Glutamatergic neuron (in vitro differentiated cells): ENCODE measurements around the gene UBE2U. TPM values are rescaled to one million over a fixed set of nuclear protein-coding genes. Genes with fewer than 3 reads are reported as not detected.

Experiments
- DNase-seq: peaks from one replicate; pipeline ENCODE4 v3.0.0; 2022
- H3K27ac Mint-ChIP-seq: one replicate; pipeline ENCODE4 v1.8.0; 2020; ENCODE audit warnings: mild to moderate bottlenecking, mixed read lengths, inconsistent platforms; ENCODE audit not compliant: unreplicated experiment
- H3K27me3 Mint-ChIP-seq: one replicate; pipeline ENCODE4 v1.8.0; 2020; ENCODE audit warnings: mild to moderate bottlenecking, moderate library complexity, mixed read lengths, inconsistent platforms; ENCODE audit not compliant: unreplicated experiment
- H3K36me3 Mint-ChIP-seq: one replicate; pipeline ENCODE4 v1.8.0; 2020; ENCODE audit warnings: mild to moderate bottlenecking, mixed read lengths, inconsistent platforms; ENCODE audit not compliant: unreplicated experiment
- H3K4me1 Mint-ChIP-seq: one replicate; pipeline ENCODE4 v1.8.0; 2020; ENCODE audit warnings: mild to moderate bottlenecking, low read depth, mixed read lengths, inconsistent platforms; ENCODE audit not compliant: unreplicated experiment
- H3K4me3 Mint-ChIP-seq: one replicate; pipeline ENCODE4 v1.8.0; 2020; ENCODE audit warnings: mild to moderate bottlenecking, mixed read lengths, inconsistent platforms; ENCODE audit not compliant: unreplicated experiment
- H3K9me3 Mint-ChIP-seq: one replicate; pipeline ENCODE4 v1.8.0; 2020; ENCODE audit warnings: mild to moderate bottlenecking, moderate library complexity, mixed read lengths, inconsistent platforms; ENCODE audit not compliant: unreplicated experiment
- CTCF ChIP-seq: fragments of 200-600 bp; sonication (generic); IDR thresholded peaks from one replicate; pipeline ENCODE4 v1.5.0; 2021; ENCODE audit not compliant: partially characterized antibody, unreplicated experiment
- total RNA-seq: library from RNA; stranded (reverse); fragmentation: NEBNext Ultra II Directional; extraction: Animal tissue kit (Norgen Biotek cat#: 25700); gene quantifications from one replicate; pipeline ENCODE4 v1.2.1, GENCODE V29; 2021; ENCODE audit not compliant: unreplicated experiment

The UBE2U gene
- total RNA-seq, 1 donor from 2014 or later, result not detected

DNA sequence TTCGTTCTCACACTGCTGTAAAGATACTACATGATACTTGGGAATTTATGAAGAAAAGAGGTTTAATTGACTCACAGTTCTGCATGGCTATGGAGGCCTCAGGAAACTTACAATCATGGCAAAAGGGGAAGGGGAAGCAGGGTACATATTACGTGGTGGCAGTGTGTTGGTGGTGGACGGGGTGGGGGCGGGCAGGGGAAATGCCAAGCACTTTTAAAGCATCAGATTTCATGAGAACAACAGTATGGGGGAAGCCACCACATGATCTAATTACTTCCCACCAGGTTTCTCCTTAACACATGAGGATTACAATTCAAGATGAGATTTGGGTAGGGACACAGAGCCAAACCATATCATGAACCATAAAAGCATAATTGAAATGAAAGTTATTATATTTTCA lies 88.5 kb downstream of the UBE2U start:
- Mint-ChIP-seq H3K27me3 (no peaks in the 10 kb centered on the region), H3K27ac (no peak overlapping the region), H3K4me1 (no peaks in the 10 kb centered on the region), H3K9me3 (peaks cover 2% of the 10 kb centered on the region), H3K36me3 (no peaks in the 10 kb centered on the region), H3K4me3 (no peak overlapping the region)
- DNase-seq, result no peak
- TF ChIP-seq CTCF, result no peak

DNA sequence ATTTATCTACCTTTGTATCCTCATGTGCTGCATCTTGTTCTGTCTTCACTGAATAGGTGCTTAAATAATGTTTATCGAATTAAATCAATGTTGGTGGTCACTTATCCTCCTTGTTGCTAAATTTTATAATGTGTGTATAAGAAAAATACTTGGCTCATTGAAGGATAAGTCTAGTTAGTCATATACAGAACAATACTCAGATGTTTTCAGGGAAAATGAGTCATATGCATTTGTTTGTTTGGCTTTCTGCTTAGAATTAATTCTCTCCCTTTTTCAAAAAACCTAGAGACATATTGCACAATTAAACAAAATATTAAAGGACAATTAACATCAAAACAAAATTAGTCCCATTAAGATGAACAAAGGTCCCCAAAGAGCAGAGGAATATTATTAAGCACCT lies 89.0 kb downstream of the UBE2U start:
- Mint-ChIP-seq H3K4me3 (no peak overlapping the region), H3K27me3 (peaks cover 1% of the 10 kb centered on the region), H3K36me3 (no peaks in the 10 kb centered on the region), H3K4me1 (no peaks in the 10 kb centered on the region), H3K9me3 (peaks cover 2% of the 10 kb centered on the region), H3K27ac (no peak overlapping the region)
- TF ChIP-seq CTCF, result no peak
- no peak for DNase-seq

DNA sequence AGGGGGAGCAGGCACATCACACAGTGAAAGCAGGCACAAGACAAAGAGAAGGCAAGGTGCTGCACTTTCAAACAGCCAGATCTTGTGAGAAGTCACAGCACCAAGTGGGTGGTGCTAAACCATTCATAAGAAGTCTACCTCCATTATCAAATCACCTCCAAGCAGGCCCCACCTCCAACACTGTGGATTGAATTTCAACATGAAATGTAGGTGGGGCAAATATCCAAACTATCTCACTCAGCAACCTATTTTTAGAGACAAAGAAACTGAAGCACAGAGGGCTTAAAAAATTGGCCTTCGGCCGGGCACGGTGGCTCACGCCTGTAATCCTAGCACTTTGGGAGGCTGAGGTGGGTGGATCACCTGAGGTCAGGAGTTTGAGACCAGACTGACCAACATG lies 90.4 kb downstream of the UBE2U start:
- no peaks in the 10 kb centered on the region for H3K4me1 Mint-ChIP-seq
- no peak overlapping the region for H3K27ac Mint-ChIP-seq
- no peak overlapping the region for H3K4me3 Mint-ChIP-seq
- H3K36me3 Mint-ChIP-seq, result no peaks in the 10 kb centered on the region
- peaks cover 2% of the 10 kb centered on the region for H3K9me3 Mint-ChIP-seq
- no peak for DNase-seq
- TF ChIP-seq CTCF, result no peak
- peaks cover 1% of the 10 kb centered on the region for H3K27me3 Mint-ChIP-seq

DNA sequence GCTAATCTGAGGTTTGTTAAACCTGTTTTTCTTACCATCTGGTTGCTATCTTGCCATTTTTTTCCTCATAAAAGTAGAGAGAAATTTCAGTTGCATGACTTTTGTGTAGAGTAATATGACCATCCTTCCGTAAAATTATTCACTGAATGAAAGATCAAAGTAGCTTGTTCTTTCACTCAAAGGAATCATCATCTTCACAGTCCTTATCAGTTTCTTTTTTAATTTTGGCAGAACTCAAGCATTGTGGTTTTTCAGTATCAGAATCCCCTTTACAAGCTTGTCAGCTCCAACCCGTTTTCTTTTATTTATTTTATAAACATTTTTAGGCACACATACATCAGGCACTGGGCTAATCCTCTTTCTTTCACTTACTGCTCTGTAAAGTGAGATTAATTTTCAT lies 91.7 kb downstream of the UBE2U start:
- H3K9me3 Mint-ChIP-seq, result no peaks in the 10 kb centered on the region
- H3K36me3 Mint-ChIP-seq, result no peaks in the 10 kb centered on the region
- no peak for DNase-seq
- H3K4me1 Mint-ChIP-seq, result no peaks in the 10 kb centered on the region
- peaks cover 1% of the 10 kb centered on the region for H3K27me3 Mint-ChIP-seq
- H3K27ac Mint-ChIP-seq, result no peak overlapping the region
- no peak for TF ChIP-seq CTCF
- H3K4me3 Mint-ChIP-seq, result no peak overlapping the region

DNA sequence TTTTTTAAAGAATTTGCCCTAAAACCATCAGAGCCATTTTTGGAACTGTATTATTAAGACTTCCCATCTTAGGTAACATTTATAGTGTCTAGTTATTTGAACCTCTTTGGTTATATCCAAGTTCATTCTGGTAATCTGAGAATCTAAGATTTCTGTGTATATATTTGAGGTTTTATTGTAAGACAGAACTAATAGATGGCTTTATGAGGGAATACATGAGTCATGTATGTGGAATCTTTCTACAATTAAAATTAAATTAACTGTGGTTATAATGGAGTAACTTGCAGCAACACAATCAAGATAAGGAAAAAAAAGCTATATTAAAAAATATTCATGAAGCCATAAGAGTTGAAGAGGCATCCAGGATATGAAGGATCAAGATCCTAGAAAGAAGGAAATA lies 92.1 kb downstream of the UBE2U start:
- no peaks in the 10 kb centered on the region for H3K36me3 Mint-ChIP-seq
- no peaks in the 10 kb centered on the region for H3K9me3 Mint-ChIP-seq
- TF ChIP-seq CTCF, result no peak
- H3K27me3 Mint-ChIP-seq, result peaks cover 1% of the 10 kb centered on the region
- no peak for DNase-seq
- no peak overlapping the region for H3K4me3 Mint-ChIP-seq
- no peaks in the 10 kb centered on the region for H3K4me1 Mint-ChIP-seq
- H3K27ac Mint-ChIP-seq, result no peak overlapping the region
